Activated CD4-positive, alpha-beta T cell treated with anti-CD3 and anti-CD28 coated beads, Interleukin-2, amount 50 U/mL, for 48 hours (primary cell): ENCODE measurements around the gene PVALEF.

Source experiments
- DNase-seq, 2 experiments: peaks; one replicate each; pipeline ENCODE4 v3.0.0-alpha.2; 2020

The PVALEF gene

DNA sequence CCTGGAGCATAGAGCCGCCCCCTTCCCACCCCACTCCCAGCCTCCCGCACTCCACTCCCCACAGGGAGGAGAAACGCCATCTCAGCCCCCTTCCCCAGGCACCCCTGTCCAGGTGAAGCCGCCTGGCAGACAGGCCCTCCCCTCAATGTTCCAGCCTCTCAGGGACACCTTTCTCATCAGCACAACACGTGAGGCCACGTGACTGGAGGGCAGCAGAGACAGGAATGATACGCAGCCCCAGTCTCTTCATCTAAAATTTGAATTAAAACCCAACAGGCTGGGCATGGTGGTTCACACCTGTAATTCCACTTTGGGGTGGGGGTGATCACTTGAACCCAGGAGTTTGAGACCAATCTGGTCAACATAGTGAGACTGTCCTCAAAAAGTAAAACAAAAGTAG, 20.9 kb downstream of the PVALEF start:
- DNase-seq = no peak

DNA sequence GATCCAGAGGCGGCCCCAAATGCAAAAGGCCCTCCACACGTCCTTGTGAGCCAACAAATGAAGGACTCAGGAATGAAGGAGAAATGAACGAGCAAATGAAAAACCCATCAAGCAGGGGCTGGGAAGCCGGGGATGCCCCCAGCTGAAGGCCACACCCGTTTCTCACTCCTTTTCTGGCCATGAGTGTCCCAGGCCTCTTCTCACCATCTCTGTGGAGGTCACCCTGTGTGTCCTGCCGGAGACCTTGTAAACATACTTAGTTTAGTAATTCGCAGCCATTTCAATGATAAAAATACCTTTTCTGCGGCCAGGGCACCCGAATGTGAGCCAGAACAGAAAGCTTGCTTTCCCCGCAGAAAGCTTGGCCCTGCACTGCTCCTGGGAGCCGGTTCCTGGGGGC, 21.8 kb downstream of the PVALEF start:
- DNase-seq = no peak

DNA sequence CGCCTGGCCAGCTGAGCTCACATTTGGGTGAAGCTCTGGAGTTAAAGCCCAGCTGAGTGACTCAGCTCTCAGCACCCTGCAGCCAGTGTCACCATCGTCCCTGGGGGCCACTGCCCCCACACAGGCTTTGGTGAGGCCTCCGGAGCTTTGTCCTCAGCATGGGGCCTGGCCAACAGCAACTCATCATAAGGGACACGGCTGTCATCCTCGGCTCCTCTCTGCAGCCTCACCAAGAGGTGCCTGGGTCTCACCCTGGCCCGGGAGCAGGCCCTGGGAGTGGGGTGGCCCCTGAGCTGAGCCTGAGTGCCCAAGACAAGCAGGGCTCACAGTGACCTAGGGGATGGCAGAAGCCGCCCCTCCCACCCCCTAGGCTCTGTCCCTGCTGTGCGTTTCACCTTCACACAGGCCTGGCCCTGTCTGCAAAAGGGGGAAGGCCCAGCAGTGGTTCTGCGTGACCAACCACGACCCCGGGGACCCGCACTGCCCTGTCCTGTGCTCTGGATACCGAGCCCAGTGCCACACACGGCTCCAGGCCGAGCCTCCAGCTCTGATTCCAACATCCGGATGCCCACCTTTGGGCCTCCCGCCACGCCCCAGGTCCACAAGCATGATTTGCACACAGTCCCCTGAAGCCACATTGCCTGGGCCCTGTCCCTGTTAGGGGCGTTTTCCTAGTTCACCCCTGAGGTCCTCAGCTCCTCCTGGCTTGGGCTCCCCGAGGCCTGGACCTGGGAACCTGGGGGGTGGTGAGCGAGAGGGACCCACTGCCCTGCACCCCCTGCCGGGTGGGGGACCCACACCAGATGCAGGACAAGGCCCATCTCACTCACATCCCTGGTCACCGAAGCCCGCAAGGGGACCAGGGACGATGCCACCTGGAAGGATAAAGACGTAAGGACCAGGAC, 22.5 kb downstream of the PVALEF start:
- no peak for DNase-seq

DNA sequence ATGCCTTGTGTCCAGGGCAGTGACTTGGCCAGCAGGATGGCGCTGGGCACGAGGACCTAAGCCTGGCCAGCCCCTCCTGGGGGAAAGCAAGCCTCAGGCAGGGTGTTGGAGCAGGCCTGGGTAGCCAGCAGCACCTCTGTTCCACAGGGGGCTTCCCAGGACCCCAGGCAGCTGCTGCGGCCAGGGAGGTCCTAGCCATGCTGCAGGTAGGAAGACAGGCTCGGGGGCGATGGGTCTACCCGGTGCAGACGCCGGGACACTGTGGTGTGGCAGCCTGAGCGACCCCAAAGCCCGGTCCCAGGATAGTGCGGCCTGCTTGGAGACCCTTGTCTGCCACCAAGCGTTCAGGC, 23.2 kb downstream of the PVALEF start:
- DNase-seq = no peak

DNA sequence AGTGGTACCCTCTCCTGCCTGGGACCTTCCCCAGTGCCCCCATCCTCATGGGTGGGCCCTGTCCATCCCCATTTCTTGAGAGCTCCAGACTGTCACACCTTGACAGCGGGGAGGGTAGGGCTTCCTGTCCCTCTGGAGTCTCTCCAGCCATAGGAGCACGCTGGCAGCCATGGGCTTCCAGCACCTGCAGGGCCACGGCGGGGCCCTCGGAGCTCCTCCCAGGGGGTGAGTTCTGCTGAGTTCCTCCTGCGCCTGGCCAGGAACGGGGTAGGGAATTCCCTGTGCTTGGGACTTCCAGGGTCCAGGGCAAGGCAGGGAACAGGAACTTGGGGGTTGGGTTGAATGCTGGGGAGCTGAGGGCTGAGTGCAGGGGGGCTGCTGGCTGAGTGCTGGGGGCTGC, 23.7 kb downstream of the PVALEF start:
- DNase-seq = no peak

DNA sequence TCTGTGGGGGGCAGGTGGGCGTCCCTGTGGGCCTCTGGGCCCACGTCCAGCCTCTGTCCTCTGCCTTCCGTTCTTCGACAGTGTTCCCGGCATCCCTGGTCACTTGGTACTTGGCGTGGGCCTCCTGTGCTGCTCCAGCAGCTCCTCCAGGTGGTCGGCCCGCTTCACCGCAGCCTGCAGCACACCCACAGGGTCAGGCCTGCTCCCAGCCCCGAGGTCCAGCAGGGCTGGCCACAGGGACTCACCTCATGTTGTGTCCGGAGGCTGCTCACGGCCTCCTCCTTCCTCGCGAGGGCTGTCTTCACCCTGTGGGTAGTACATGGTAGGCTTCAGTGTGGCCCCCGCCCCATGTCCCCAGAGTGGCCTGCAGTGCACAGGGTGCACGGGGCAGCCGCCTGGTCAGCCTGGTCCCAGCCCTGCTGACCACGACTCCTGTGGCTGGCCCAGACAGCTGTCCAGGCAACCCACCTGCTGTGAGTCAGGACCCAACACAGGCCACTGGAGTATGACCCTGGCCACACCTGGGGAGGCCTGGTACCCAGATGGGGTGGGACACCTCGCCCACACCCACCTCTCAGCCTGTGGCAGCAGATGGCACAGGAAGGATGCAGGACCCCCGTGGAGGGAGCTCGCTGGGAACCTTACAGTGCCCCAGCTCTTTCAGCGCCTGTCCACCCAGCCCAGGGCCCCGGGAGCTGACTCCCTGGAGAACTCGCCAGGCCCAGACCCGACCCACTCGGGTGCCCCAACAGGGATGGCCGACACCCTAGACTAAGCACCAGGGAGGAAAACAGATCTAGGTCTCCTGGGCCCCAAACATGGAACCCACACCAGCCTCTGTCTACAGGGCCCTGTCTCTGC, 24.6 kb downstream of the PVALEF start:
- no peak for DNase-seq

DNA sequence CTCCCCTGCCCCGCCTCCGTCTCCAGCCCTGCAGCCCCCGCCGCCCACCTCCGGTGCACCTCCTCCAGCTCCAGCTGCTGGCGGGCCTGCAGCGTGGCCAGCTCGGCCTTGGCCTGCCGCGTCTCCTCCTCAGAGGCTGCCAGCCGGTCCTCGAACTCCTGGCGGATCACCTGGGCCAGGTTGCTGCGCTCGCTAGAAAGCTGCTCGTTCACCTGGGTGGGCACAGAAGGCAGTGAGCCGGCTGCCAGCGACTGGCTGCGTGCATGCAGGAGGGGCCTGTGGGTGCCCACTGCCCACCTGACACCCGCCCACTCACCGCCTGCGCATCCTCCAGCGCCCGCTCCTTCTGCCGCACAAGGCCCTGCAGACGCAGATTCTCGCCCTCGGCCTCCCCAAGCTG, 25.3 kb downstream of the PVALEF start:
- no peak for DNase-seq

DNA sequence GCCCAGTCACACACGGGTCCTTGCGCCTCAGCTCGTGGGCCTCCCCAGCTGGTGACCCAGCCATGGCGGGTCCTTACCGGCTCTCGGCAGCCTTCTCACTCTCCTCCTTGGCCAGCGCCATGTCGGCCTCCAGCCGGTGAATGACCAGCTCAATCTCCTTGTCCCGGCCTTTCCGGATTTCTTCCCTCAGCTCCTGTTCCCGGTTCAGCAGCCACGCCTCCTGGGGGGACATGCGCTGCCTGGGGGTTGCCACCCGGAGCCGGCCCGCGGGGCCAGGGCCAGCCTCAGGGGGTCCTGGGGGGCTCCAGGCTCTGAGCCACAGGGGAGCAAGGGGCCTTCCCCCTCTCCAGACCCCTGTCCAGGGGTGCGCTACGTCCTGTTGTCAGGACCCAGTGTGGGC, 25.8 kb downstream of the PVALEF start:
- no peak for DNase-seq

DNA sequence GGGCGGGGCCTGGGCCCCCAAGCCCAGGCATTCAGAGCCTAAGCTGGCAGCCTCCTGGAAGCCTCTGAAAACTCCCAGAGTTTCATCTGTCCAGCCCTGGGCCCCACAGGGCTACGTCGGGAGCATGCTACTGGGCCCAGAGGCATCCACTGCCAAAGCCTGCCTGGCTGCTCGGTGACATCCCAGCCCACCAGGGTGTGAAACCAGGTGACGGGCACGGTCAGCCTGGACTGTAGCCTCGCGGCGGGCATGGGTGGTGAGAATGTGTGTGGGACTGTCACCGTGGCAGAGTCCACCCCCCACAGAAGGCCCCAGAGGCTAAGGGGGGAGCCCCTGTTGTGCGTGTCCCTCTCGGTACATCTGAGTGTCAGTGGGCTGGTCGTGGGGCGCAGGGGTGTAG, 26.3 kb downstream of the PVALEF start:
- no peak for DNase-seq

DNA sequence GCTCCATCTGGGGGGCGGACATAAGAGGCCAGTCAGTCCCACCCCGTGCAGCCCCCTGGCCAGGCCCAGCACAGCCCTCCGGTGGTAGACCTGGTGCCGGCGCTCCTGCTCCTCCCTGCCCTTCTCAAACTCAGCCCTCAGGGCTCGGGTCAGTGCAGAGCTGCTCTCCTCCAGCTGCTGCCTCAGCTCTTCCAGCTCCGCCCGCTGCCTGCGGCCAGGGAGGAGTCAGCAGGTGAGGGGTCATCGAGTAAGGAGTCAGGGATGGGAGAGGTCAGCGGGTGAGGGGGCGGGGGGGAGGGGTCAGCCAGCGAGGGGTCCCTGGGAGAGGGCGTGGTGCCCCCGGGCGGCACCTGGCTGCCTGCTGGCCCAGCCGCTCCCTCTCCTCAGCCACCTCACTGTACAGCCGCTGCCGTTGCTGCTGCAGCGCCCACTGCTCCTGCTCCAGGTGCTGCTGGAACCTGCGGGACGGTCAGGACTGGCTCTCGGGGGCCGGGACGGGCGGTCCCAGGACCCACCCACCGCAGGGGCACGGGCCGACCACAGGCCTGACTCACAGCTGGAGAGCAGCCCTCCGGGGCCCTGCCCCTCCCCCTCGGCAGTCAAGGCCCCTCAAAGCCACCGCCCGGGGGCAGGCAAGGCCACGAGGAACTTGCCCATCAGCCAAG, 27.2 kb downstream of the PVALEF start:
- no peak for DNase-seq

DNA sequence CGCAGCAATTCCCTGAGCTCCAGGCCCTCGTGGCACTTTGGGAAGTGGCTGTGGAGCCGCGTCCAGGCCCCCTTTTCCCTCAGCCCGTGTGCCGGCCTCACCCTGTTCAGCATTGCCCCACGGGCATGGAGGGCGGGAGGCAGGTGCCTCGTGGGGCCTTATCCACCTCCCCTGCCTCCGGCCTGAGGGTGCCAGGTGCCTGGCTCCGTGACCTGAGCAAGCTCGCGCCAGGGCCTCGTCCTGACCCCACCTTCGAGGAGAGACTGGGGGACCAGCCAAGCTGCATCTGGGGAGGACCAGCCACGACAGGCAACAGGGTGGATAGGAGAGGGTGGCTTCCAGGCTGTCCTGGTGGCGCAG, 27.7 kb downstream of the PVALEF start:
- no peak for DNase-seq

DNA sequence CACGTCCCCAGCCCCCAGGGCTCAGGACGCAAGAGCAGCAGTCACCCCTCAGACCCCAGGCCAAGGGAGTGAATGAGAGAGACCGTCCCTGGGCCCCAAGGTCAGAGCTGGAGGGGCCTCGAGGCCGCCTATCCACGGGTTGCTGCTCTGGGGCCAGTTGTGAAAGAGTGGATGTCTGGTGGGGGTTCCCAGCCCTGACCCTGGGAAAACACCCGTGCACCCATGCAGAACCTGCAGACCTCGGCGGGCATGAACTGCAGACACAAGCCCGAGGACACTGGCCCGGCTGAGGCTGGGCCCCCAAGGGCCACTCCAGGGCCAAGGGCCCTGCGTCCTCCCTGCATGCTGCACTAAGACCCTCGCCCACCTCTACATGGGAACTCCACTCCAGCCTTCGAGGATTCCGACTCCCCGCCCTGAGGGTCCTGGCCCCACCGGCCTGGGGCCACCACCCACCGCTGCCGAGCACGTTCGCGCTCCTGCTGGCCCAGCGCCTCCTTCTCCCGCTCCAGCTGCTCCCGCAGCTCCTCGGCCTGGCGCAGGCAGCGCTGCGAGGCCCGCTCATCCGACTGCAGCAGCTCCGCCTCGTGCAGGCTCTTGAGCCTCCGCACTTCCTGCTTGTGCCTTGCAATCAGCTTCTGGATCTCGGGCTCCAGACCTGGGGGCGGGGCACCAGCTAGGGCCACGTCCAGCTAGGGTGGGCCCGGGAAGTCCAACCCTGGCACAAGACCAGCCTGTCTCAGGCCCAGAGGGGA, 28.3 kb downstream of the PVALEF start:
- DNase-seq = no peak

DNA sequence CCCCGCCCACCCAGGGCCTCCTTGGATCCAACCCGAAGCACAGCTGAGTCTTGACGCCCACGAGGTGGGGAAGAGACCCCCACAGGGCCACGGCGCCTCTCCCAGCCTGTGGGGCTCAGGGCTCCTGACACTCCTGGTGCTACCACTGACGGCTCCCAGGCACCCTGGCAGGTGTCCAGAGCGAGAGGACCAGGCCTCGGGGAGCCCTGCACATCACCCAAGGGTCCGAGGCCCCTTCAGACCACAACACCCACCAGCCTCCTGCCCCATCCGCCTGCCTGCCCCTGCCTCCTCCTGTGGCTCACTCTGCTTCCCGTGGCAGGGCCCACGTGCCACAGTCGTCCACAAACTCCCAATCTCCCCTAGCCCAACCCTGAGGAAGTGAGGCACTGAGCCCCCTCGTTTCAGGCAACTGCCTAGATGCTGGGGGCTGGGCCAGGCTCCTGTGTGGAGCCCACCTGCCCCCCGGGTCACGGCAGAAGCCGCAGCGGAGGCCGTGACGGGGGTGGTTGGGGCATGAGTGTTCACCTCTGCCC, 29.0 kb downstream of the PVALEF start:
- no peak for DNase-seq

DNA sequence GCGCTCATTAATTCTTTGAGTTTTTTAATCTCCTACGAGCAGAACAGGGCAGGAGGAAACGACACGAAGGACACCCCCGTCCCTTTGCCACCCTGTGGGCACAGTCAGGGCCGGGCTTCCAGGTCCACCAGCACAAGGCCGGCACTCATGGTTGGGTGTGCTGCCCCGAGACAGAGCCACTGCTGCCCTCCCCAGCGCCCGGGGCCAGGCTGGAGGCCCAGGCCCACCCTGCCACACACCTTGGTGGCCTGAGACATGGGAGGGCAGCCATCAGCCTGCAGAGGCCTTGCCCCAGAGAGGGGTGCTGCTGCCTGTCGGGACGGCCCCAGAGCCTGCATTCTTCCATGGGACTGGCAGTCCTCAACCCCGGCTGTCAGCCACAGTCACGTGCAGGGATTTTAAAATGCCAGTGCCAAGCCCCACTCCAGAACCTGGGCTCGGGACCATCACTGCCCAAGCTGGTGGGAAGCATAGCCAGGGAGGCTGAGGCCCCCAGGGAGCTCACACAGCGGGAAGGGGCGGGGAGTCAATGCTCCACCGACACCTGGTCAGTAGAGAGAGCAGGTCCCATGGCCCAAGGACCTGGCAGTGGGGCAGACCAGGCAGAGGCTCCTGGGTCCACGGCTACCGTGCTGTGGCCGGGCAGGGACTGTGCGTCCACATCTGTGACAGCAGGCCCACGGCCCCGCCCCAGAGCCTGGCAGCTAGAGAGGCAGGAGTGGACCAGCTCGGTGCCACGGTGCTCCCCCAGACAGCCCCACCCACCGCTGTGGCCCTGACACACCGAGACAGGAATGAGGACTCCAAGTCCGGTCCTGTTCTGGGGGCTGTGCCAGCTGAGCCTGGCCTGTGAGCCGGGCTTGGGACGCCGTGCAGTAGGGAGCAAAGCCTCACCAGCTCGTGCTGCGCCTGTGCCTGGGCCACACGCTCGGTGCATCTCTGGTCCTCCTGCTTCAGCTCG, 29.9 kb downstream of the PVALEF start:
- DNase-seq = no peak

DNA sequence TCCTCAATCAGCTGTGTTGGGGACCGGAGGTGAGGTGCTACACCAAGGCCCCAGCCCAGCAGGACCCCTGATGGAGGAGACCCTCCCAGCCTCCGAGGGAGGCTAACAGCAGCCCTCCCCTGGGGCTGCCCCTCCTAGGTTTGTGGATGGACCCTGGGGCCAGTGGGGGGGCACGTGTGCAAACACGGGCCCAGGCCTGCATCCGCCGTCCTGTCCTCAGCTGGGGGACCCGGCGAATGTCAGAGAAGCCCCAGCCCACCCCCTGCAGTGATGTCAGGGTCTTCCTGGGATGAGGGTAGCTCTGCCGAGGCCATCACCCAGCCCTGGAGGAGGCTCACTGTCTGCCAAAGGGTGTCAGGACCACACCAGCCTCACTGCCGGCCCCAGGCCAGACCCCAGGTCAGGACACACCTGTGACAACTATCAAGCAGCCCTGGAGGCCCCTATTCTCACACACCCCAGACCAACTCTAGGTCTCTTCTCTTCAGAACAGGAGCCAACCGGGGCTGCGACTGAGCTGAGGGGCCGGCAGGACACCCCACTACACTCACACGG, 30.7 kb downstream of the PVALEF start:
- DNase-seq = no peak

DNA sequence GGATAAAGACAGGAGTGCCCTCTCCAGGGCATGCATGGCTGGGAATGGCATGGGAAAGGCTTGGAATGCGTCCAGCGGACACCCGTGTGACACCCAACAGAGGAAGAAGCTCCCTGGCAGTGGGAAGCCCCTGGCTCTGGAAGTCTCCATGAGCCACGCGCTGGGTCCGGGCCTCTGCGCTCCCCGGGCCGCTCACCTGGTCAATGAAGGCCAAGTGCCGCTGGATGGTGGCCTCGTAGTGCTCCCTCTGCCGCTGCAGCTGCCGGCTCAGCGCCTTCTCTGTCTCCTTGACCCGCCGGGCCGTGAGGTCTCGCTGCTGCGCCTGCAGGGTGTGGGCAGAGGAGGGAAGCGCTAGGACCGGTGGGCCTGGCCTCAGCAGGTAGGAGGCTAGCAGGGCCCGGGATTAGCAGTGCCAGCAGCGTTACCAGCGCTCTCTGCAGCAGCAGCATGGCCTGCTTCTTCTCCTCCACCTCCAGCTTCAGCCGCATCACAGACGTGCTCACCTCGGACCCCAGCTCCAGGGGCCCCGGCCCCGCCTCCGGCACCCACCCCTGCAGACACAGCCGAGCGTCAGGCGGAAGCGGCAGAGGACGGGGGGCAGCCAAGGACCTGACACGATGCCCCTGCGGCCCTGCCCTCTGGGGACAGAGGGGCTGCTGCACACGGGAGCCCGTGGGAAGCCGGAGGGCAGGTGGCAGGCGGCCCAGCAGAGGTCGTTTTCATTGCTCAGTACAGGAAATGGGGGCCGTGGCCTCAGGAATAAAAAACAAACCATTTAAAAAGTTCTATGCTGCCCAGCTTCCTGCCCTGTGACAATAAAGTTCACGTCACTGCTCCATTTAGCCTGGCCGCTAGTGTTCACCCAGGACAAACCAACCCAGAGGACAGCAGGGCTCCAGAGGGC, 31.4 kb downstream of the PVALEF start:
- no peak for DNase-seq

DNA sequence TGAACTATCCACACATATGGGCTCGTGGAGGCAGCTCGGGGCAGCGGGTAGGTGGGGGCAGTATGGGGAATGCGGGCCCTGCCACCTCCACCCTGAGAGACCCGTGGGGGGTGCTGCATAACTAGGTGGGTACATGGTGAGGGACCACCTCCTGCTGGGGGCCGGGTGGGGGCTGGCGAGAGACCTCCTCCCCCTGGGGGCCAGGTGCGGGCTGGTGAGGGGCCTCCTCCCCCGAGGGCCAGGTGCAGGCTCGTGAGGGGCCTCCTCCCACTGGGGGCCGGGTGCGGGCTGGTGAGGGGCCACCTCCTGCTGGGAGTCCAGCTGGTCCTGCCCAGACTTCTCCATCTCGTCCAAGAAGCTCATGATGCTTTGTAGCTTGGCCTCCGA, 32.1 kb downstream of the PVALEF start:
- no peak for DNase-seq

DNA sequence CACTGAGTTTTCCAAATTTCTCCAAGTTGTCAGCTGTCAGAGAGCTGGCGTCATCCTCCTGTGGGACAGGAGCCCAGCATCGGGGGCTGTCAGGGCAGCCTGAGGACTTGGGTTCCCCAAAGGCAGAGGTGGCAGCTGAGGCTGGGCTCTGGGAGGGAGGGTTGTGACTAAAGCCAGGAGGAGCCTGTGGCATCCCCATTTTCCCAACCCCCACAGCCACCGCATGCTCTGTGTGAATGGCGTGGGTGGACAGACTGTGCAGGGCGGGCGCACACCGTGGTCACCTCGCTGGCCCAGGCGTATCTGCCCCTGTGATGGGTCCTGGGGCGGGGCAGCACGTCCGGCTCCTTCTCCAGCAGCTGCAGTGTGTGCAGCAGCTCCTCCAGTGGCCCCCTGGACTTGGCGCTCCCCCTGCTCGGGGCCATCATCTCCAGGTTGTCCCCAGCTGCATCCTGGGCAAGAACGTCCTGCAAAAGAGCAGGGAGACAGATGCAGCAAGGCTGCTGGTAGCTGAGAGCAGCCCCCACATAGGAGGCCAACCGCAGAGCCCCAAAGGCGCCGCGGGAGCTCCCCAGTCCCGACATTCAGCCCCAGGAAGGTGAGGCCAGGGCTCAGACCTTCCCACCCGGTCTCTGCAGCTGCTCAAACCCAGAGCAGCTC, 32.7 kb downstream of the PVALEF start:
- no peak for DNase-seq

DNA sequence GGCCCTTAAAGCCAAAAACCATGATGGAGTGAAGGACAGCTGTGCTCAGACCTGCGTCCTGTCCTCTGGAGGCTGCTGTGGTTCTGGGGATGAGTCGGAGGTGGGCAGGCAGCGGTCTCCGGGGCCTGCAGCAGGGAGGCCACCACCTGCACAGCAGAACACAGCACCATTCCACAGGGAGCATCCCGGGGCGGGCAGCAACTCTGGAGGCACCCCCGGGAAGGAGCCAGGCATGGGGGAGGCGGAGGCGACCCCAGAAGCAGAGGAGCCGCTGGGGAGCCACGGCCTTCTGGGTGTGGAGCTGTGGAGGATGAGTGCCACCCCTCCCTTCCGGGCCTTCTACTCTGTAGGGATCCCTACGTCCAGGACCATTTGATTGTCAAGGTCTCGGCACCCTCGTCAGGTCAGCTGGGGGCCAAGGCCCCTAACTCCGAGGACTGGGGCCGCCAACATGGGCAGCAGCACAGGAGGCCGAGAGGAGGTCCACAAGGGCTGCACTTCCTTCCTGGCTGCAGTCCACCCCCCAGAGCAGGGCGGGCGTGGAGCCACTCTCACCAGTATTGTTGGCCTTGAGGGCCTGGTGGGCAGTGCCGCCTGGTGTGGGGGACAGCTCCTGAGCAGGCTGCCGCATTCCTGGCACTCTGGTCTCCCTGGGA, 33.6 kb downstream of the PVALEF start:
- DNase-seq = no peak
